Lower leg skin (tissue), 3 donors: ENCODE measurements around the gene ANK3.

Source experiments
- CTCF ChIP-seq, 3 donors: fragments of 450-650 bp; IDR thresholded peaks; one replicate each; pipeline ENCODE4 v1.5.1; 2016; ENCODE audit warnings: antibody characterized with exemption in 3 of 3, mild to moderate bottlenecking in 3 of 3, moderate library complexity in 2 of 3
- POLR2A ChIP-seq, 2 donors: fragments of 450-650 bp; IDR thresholded peaks; one replicate each; pipeline ENCODE4 v1.6.1; 2016 to 2017; ENCODE audit warnings: antibody characterized with exemption in 2 of 2, mild to moderate bottlenecking in 1 of 2, moderate library complexity in 1 of 2

- TF ChIP-seq POLR2A (IDR thresholded peaks at IDR 0.05) (no peak), CTCF (IDR thresholded peaks at IDR 0.05) (no peak)
Measured at GRCh38 chr10:60395711-60396110, 6.0 kb upstream of the ANK3 start.
